Measurements from ENCODE around the gene TRABD. TPM values are rescaled to one million over a fixed set of nuclear protein-coding genes. Genes with fewer than 3 reads are reported as not detected.

Gene TRABD
- total RNA-seq, 2 experiments from 2014 or later, result 184 to 193 TPM

GRCh38 chr22:50153056-50153755, 32.5 kb upstream of the TRABD start:
- Histone ChIP-seq H3K36me3 (ENCODE audit: insufficient read depth, low read length) (no peaks in the 10 kb centered on the region), H3K27me3 (ENCODE audit: control insufficient read depth in 1 of 2, insufficient read depth in 2 of 2, low read length in 2 of 2) (no peaks in the 10 kb centered on the region), H3K4me3 (ENCODE audit: low read length) (no peak overlapping the region), H3K27ac (ENCODE audit: low read depth in 1 of 2, low read length in 2 of 2) (no peak overlapping the region), H3K9me3 (ENCODE audit: control insufficient read depth in 1 of 2, insufficient read depth in 1 of 2, low read length in 2 of 2) (no peaks in the 10 kb centered on the region), H3K4me1 (ENCODE audit: insufficient read depth, low read length) (peaks cover 6% of the 10 kb centered on the region)
- Mint-ChIP-seq H3K27ac (no peak overlapping the region), H3K4me3 (no peak overlapping the region), H3K36me3 (ENCODE audit: low read depth) (no peaks in the 10 kb centered on the region), H3K4me1 (ENCODE audit: low read depth) (peaks cover 4% of the 10 kb centered on the region), H3K9me3 (no peaks in the 10 kb centered on the region), H3K27me3 (no peaks in the 10 kb centered on the region)
- no peak for DNase-seq
- ChIA-PET POLR2A (no interaction called here), CTCF (no interaction called here)
- intact Hi-C loops (cut with DNase I, micrococcal nuclease), result no loop called here
- ATAC-seq (ENCODE audit: poor library complexity), result no peak
- no peak for TF ChIP-seq CTCF (IDR thresholded peaks at IDR 0.05)

- no peak for TF ChIP-seq CTCF (IDR thresholded peaks at IDR 0.05)
- H3K4me3 ChIP-seq (ENCODE audit: low read length), result no peak overlapping the region
- H3K9me3 ChIP-seq (ENCODE audit: control insufficient read depth in 1 of 2, insufficient read depth in 1 of 2, low read length in 2 of 2), result no peaks in the 10 kb centered on the region
- H3K4me3 Mint-ChIP-seq, result no peak overlapping the region
- peaks cover 4% of the 10 kb centered on the region for H3K4me1 Mint-ChIP-seq (ENCODE audit: low read depth)
- intact Hi-C loops (cut with DNase I, micrococcal nuclease), result no loop called here
- H3K4me1 ChIP-seq (ENCODE audit: insufficient read depth, low read length), result peaks cover 6% of the 10 kb centered on the region
- no peak overlapping the region for H3K27ac Mint-ChIP-seq
- no peak overlapping the region for H3K27ac ChIP-seq (ENCODE audit: low read depth in 1 of 2, low read length in 2 of 2)
- POLR2A ChIA-PET, result no interaction called here
- no peaks in the 10 kb centered on the region for H3K27me3 ChIP-seq (ENCODE audit: control insufficient read depth in 1 of 2, insufficient read depth in 2 of 2, low read length in 2 of 2)
- no peaks in the 10 kb centered on the region for H3K9me3 Mint-ChIP-seq
- H3K27me3 Mint-ChIP-seq, result no peaks in the 10 kb centered on the region
- no peaks in the 10 kb centered on the region for H3K36me3 ChIP-seq (ENCODE audit: insufficient read depth, low read length)
- H3K36me3 Mint-ChIP-seq (ENCODE audit: low read depth), result no peaks in the 10 kb centered on the region
- ATAC-seq (ENCODE audit: poor library complexity), result no peak
- CTCF ChIA-PET, result interaction anchor here (0.6 kb wide), 1 partner anchor 37 kb away, joined by 5 read pairs; no protein-coding TSS in a partner anchor
- no peak for DNase-seq
These were observed 32.0 kb upstream of the TRABD start for GRCh38 chr22:50153756-50154140.

- Histone ChIP-seq H3K27ac (ENCODE audit: low read depth in 1 of 2, low read length in 2 of 2) (no peak overlapping the region), H3K4me1 (ENCODE audit: insufficient read depth, low read length) (no peaks in the 10 kb centered on the region), H3K36me3 (ENCODE audit: insufficient read depth, low read length) (no peaks in the 10 kb centered on the region), H3K4me3 (ENCODE audit: low read length) (no peak overlapping the region), H3K9me3 (ENCODE audit: control insufficient read depth in 1 of 2, insufficient read depth in 1 of 2, low read length in 2 of 2) (no peaks in the 10 kb centered on the region), H3K27me3 (ENCODE audit: control insufficient read depth in 1 of 2, insufficient read depth in 2 of 2, low read length in 2 of 2) (peaks cover 0 to 6% of the 10 kb centered on the region in 2 experiments)
- no peak for DNase-seq
- no peaks in the 10 kb centered on the region for H3K36me3 Mint-ChIP-seq (ENCODE audit: low read depth)
- intact Hi-C loops (cut with DNase I, micrococcal nuclease), result no loop called here
- no peak overlapping the region for H3K4me3 Mint-ChIP-seq
- H3K4me1 Mint-ChIP-seq (ENCODE audit: low read depth), result no peaks in the 10 kb centered on the region
- POLR2A ChIA-PET, result no interaction called here
- H3K27ac Mint-ChIP-seq, result no peak overlapping the region
- H3K27me3 Mint-ChIP-seq, result peaks cover 11% of the 10 kb centered on the region
- TF ChIP-seq CTCF (IDR thresholded peaks at IDR 0.05), result no peak
- CTCF ChIA-PET, result no interaction called here
- no peak for ATAC-seq (ENCODE audit: poor library complexity)
- H3K9me3 Mint-ChIP-seq, result no peaks in the 10 kb centered on the region
These were observed 27.9 kb upstream of the TRABD start for GRCh38 chr22:50157709-50158375.
